Measurements from ENCODE around the gene SDC3. TPM values are rescaled to one million over a fixed set of nuclear protein-coding genes. Genes with fewer than 3 reads are reported as not detected.

The SDC3 gene
- polyA plus RNA-seq, 3 donors: 0.05 to 1.2 (median 0.12) TPM

GRCh38 chr1:30955448-30956015 lies 47.0 kb upstream of the SDC3 start:
- no peak overlapping the region for H3K4me3 Mint-ChIP-seq
- peaks cover 78 to 99% of the 10 kb centered on the region in 2 donors for H3K36me3 ChIP-seq (replicated peaks in 1 of 2; ENCODE audit: control insufficient read depth in 1 of 2, insufficient read depth in 2 of 2, low read length in 2 of 2)
- H3K4me1 ChIP-seq (ENCODE audit: control insufficient read depth in 1 of 2, insufficient read depth in 2 of 2, low read length in 2 of 2): no peaks in the 10 kb centered on the region
- H3K27me3 Mint-ChIP-seq (ENCODE audit: low read depth in 3 of 3): no peaks in the 10 kb centered on the region
- H3K27ac Mint-ChIP-seq: no peak overlapping the region
- H3K27ac ChIP-seq (ENCODE audit: low read depth in 1 of 2, low read length in 2 of 2): no peak overlapping the region
- peaks cover 75 to 93% of the 10 kb centered on the region in 2 donors for H3K36me3 Mint-ChIP-seq
- no peaks in the 10 kb centered on the region for H3K9me3 ChIP-seq (replicated peaks in 1 of 2; ENCODE audit: control insufficient read depth in 1 of 2, insufficient read depth in 1 of 2, low read length in 2 of 2)
- peaks cover 38% of the 10 kb centered on the region for H3K79me2 ChIP-seq (ENCODE audit: insufficient read depth, low read length)
- no CpG with 5 or more reads among the region's 1 CpG for WGBS (ENCODE audit: insufficient coverage)
- H2AFZ ChIP-seq (ENCODE audit: insufficient read depth, low read depth, low read length, poor library complexity, severe bottlenecking): no peak overlapping the region
- no peak overlapping the region for H3K4me3 ChIP-seq (replicated peaks in 1 of 3; ENCODE audit: low read depth in 2 of 3, low read length in 3 of 3)
- no peaks in the 10 kb centered on the region for H3K27me3 ChIP-seq (ENCODE audit: control insufficient read depth in 2 of 2, insufficient read depth in 2 of 2, low read length in 2 of 2)
- peaks cover 92% of the 10 kb centered on the region for H4K20me1 ChIP-seq (ENCODE audit: insufficient read depth, low read length)
- H3K4me1 Mint-ChIP-seq: no peaks in the 10 kb centered on the region
- TF ChIP-seq CTCF (IDR thresholded peaks at IDR 0.05): no peak
- no peak for DNase-seq
- H3K9me3 Mint-ChIP-seq: no peaks in the 10 kb centered on the region
- no peak overlapping the region for H3K4me2 ChIP-seq (replicated peaks; ENCODE audit: extremely low read depth, low read length, poor library complexity, severe bottlenecking)
- intact Hi-C loops (cut with micrococcal nuclease): no loop called here
- no peak overlapping the region for H3K9ac ChIP-seq (ENCODE audit: insufficient read depth, low read length, poor library complexity, severe bottlenecking)

GRCh38 chr1:30953685-30954084 lies 45.1 kb upstream of the SDC3 start:
- peaks cover 85% of the 10 kb centered on the region for H4K20me1 ChIP-seq (ENCODE audit: insufficient read depth, low read length)
- intact Hi-C loops (cut with micrococcal nuclease): no loop called here
- H3K79me2 ChIP-seq (ENCODE audit: insufficient read depth, low read length): peaks cover 24% of the 10 kb centered on the region
- Mint-ChIP-seq H3K36me3 (peaks cover 73 to 89% of the 10 kb centered on the region in 2 donors), H3K27me3 (ENCODE audit: low read depth in 3 of 3) (no peaks in the 10 kb centered on the region), H3K4me1 (no peaks in the 10 kb centered on the region), H3K9me3 (no peaks in the 10 kb centered on the region), H3K27ac (no peak overlapping the region), H3K4me3 (no peak overlapping the region)
- no peak overlapping the region for H3K4me2 ChIP-seq (replicated peaks; ENCODE audit: extremely low read depth, low read length, poor library complexity, severe bottlenecking)
- no peaks in the 10 kb centered on the region for H3K4me1 ChIP-seq (ENCODE audit: control insufficient read depth in 1 of 2, insufficient read depth in 2 of 2, low read length in 2 of 2)
- no peaks in the 10 kb centered on the region for H3K27me3 ChIP-seq (ENCODE audit: control insufficient read depth in 2 of 2, insufficient read depth in 2 of 2, low read length in 2 of 2)
- WGBS (ENCODE audit: insufficient coverage): 97% methylated on average over 9 of the region's 11 CpGs
- no peaks in the 10 kb centered on the region for H3K9me3 ChIP-seq (replicated peaks in 1 of 2; ENCODE audit: control insufficient read depth in 1 of 2, insufficient read depth in 1 of 2, low read length in 2 of 2)
- H3K9ac ChIP-seq (ENCODE audit: insufficient read depth, low read length, poor library complexity, severe bottlenecking): no peak overlapping the region
- peaks cover 81 to 98% of the 10 kb centered on the region in 2 donors for H3K36me3 ChIP-seq (replicated peaks in 1 of 2; ENCODE audit: control insufficient read depth in 1 of 2, insufficient read depth in 2 of 2, low read length in 2 of 2)
- no peak for DNase-seq
- TF ChIP-seq CTCF (IDR thresholded peaks at IDR 0.05): no peak
- no peak overlapping the region for H2AFZ ChIP-seq (ENCODE audit: insufficient read depth, low read depth, low read length, poor library complexity, severe bottlenecking)
- H3K4me3 ChIP-seq (replicated peaks in 1 of 3; ENCODE audit: low read depth in 2 of 3, low read length in 3 of 3): no peak overlapping the region
- H3K27ac ChIP-seq (ENCODE audit: low read depth in 1 of 2, low read length in 2 of 2): no peak overlapping the region

All from CD14-positive monocyte (primary cell).